Esophagus squamous epithelium (tissue), 4 donors: ENCODE results near the gene PHF21B.

Experiments
- POLR2A ChIP-seq, 4 donors: fragments of 450-650 bp; IDR thresholded peaks; one replicate each; pipeline ENCODE4 v1.6.1; 2017; ENCODE audit warnings: antibody characterized with exemption in 4 of 4, mild to moderate bottlenecking in 4 of 4, moderate library complexity in 3 of 4
- TF ChIP-seq, protein P1 (sequence below), 6 experiments: fragments of 450-650 bp in 4 of 6; fragments of 200-600 bp in 2 of 6; sonication (generic) in 2 of 6; IDR thresholded peaks; one replicate each; pipeline ENCODE4 v1.5.1; 2016 to 2019; ENCODE audit warnings: antibody characterized with exemption in 6 of 6, mild to moderate bottlenecking in 4 of 6, moderate library complexity in 4 of 6

GRCh38 chr22:45045208-45045607, 35.4 kb upstream of the PHF21B start:
- TF ChIP-seq, protein P1, sequence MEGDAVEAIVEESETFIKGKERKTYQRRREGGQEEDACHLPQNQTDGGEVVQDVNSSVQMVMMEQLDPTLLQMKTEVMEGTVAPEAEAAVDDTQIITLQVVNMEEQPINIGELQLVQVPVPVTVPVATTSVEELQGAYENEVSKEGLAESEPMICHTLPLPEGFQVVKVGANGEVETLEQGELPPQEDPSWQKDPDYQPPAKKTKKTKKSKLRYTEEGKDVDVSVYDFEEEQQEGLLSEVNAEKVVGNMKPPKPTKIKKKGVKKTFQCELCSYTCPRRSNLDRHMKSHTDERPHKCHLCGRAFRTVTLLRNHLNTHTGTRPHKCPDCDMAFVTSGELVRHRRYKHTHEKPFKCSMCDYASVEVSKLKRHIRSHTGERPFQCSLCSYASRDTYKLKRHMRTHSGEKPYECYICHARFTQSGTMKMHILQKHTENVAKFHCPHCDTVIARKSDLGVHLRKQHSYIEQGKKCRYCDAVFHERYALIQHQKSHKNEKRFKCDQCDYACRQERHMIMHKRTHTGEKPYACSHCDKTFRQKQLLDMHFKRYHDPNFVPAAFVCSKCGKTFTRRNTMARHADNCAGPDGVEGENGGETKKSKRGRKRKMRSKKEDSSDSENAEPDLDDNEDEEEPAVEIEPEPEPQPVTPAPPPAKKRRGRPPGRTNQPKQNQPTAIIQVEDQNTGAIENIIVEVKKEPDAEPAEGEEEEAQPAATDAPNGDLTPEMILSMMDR (IDR thresholded peaks at IDR 0.05) = no peak
- no peak for TF ChIP-seq POLR2A (IDR thresholded peaks at IDR 0.05)
